K562 (cell line): ENCODE measurements around the gene TRIP12. TPM values are rescaled to one million over a fixed set of nuclear protein-coding genes. Genes with fewer than 3 reads are reported as not detected.
A peak's percentile ranks its signal among the peaks of the same experiment; 100 is the strongest.
"Not testable (repeated sequence)": the region's sequence is repeated elsewhere in the genome, so short reads cannot be mapped to it uniquely, and the experiment has no call there.

Experiments
- ATAC-seq: fragments of 200-7000 bp; cut with Tn5 transposase; 3 replicates; pipeline ENCODE4 v1.9.1; 2020; ENCODE audit warnings: moderate library complexity
- BruUV-seq: library from RNA; stranded (reverse); fragments of 400-500 nt; replicated peaks from 2 replicates; lab custom pipeline; 2021; lab: Mats Ljungman, UMichigan
- CTCF ChIA-PET: fragments of 300-600 bp; formaldehyde crosslinking; extraction: SDS; loops from one replicate; lab custom pipeline; 2021; ENCODE audit warnings: low intra/inter-chr PET ratio; lab: Yijun Ruan, JAX
- POLR2A ChIA-PET: fragments of 300-600, 350-650 bp; sonication (Branson Sonifier 250); formaldehyde crosslinking; extraction: SDS; loops from one replicate; lab custom pipeline; 2021; ENCODE audit warnings: antibody characterized with exemption, inconsistent platforms; lab: Yijun Ruan, JAX
- DNase-seq, 4 experiments: peaks; one replicate each; pipeline versions ENCODE4 v3.0.0 to v3.0.0-alpha.2; 2011 to 2018; ENCODE audit warnings: low spot score in 3 of 4, mixed read lengths in 3 of 4; ENCODE audit errors: extremely low read depth in 1 of 4
- FAIRE-seq: peaks from 2 replicates; lab custom pipeline; 2011; peaks lifted over from hg19 to GRCh38; lab: Jason Lieb, UNC
- H2AFZ ChIP-seq: 2 replicates; pipeline ENCODE4 v1.6.0; 2011; ENCODE audit warnings: low read depth, low read length, control low read depth, inconsistent platforms
- H3K27ac ChIP-seq: fragments of 200-600 bp; 3 replicates; pipeline ENCODE4 v1.8.0; 2011; ENCODE audit warnings: low read depth, mild to moderate bottlenecking, control low read depth, inconsistent platforms, low read length, moderate library complexity, mixed read lengths; ENCODE audit errors: extremely low read depth
- H3K27me3 ChIP-seq, 2 experiments: fragments of 300-600 bp in 1 of 2; 2 replicates in 1 of 2; 3 replicates in 1 of 2; pipeline versions ENCODE4 v1.6.0 to v1.8.0; 2011; ENCODE audit warnings: inconsistent platforms in 2 of 2, low read length in 2 of 2, mild to moderate bottlenecking in 1 of 2, mixed read lengths in 1 of 2, moderate library complexity in 1 of 2; ENCODE audit not compliant: control insufficient read depth in 2 of 2, insufficient read depth in 2 of 2
- H3K36me3 ChIP-seq: fragments of 300-600 bp; 3 replicates; pipeline ENCODE4 v1.8.0; 2011; ENCODE audit warnings: mild to moderate bottlenecking, low read length, inconsistent platforms; ENCODE audit not compliant: control insufficient read depth, insufficient read depth
- H3K4me1 ChIP-seq, 2 experiments: fragments of 200-600 bp in 1 of 2; replicated peaks in 1 of 2; 2 replicates in 1 of 2; 3 replicates in 1 of 2; pipeline versions ENCODE4 v1.5.1 to v1.8.0; 2011; ENCODE audit warnings: inconsistent platforms in 2 of 2, low read length in 2 of 2, mild to moderate bottlenecking in 1 of 2, mixed read lengths in 1 of 2, moderate library complexity in 1 of 2; ENCODE audit not compliant: control insufficient read depth in 2 of 2, insufficient read depth in 2 of 2
- H3K4me2 ChIP-seq: 2 replicates; pipeline ENCODE4 v1.6.1; 2011; ENCODE audit warnings: low read length, control low read depth, inconsistent platforms, mixed read lengths; ENCODE audit not compliant: insufficient read depth
- H3K4me3 ChIP-seq: fragments of 200-600 bp; sonication (generic), shearing (Covaris generic); 2 replicates; pipeline ENCODE4 v1.5.1; 2016; ENCODE audit warnings: control low read depth, inconsistent platforms
- H3K79me2 ChIP-seq: fragments of 200-600 bp; 3 replicates; pipeline ENCODE4 v1.8.0; 2011; ENCODE audit warnings: low read length, inconsistent platforms; ENCODE audit not compliant: control insufficient read depth, insufficient read depth
- H3K9ac ChIP-seq, 2 experiments: 2 replicates each; pipeline versions ENCODE4 v1.6.0 to v1.6.1; 2011; ENCODE audit warnings: low read depth in 2 of 2, low read length in 2 of 2, control low read depth in 1 of 2, inconsistent platforms in 1 of 2, mild to moderate bottlenecking in 1 of 2, mixed read lengths in 1 of 2; ENCODE audit not compliant: insufficient read depth in 1 of 2
- H3K9me1 ChIP-seq: one replicate; pipeline ENCODE4 v1.6.0; 2011; ENCODE audit warnings: inconsistent platforms, mild to moderate bottlenecking, low read length, moderate library complexity; ENCODE audit not compliant: control insufficient read depth, insufficient read depth
- H3K9me3 ChIP-seq: replicated peaks from 2 replicates; pipeline ENCODE4 v1.5.1; 2011; ENCODE audit warnings: low read depth, low read length, inconsistent platforms; ENCODE audit not compliant: control insufficient read depth, insufficient read depth
- H4K20me1 ChIP-seq: replicated peaks from 2 replicates; pipeline ENCODE4 v1.6.1; 2011; ENCODE audit warnings: low read length, inconsistent platforms, mixed read lengths; ENCODE audit not compliant: control insufficient read depth, insufficient read depth
- ARHGAP35 ChIP-seq: fragments of 450-650 bp; IDR thresholded peaks from 2 replicates; pipeline ENCODE4 v1.6.1; 2018; ENCODE audit not compliant: partially characterized antibody
- HIVEP1 ChIP-seq: fragments of 250-450 bp; sonication (Bioruptor Pico); IDR thresholded peaks from 2 replicates; pipeline ENCODE4 v1.4.0; 2020; ENCODE audit warnings: mild to moderate bottlenecking
- POLR2G ChIP-seq: fragments of 200-400 bp; formaldehyde crosslinking; IDR thresholded peaks from 2 replicates; pipeline ENCODE4 v1.6.1; 2017; ENCODE audit warnings: low read depth, mild to moderate bottlenecking, antibody characterized with exemption, low read length, moderate library complexity
- TCF7 ChIP-seq: sonication (generic); IDR thresholded peaks from 2 replicates; pipeline ENCODE4 v1.6.1; 2016; ENCODE audit warnings: antibody characterized with exemption, borderline replicate concordance
- WGBS: fragments of 100-300 bp; shearing (Covaris generic); methylation state at CpG from one replicate; pipeline ENCODE4 v1.1.6; 2016; ENCODE audit warnings: low coverage, mixed read lengths; ENCODE audit not compliant: insufficient coverage; ENCODE audit errors: missing lambda C conversion rate; 5-methylcytosine and 5-hydroxymethylcytosine counted together
- in situ Hi-C: fragments of 300-500 bp; cut with MboI; formaldehyde crosslinking; loops from 4 replicates; pipeline ENCODE4 v1.15.0; 2018; ENCODE audit warnings: inconsistent platforms, mixed read lengths
- intact Hi-C: fragments of 100-400 bp; cut with micrococcal nuclease; formaldehyde crosslinking; loops from 2 replicates; pipeline ENCODE4 v1.14.2; 2022
- polyA plus RNA-seq, 8 experiments: library from polyadenylated mRNA; depleted of rRNA in 4 of 8; stranded (reverse) in 5 of 8; unstranded in 3 of 8; fragments of >200 nt; fragmentation: Nextera tagmentation in 2 of 8; fragmentation: Illumina TruSeq in 1 of 8; extraction: Ambion mirVana in 2 of 8; extraction: Trizol in 1 of 8; gene quantifications; 2 replicates each; pipeline versions ENCODE4 v1.2.1 to v1.2.3, GENCODE V29; 2011 to 2014; ENCODE audit warnings: inconsistent platforms in 1 of 8, missing spikeins in 1 of 8
- total RNA-seq, 7 experiments: library from RNA; depleted of rRNA in 6 of 7; stranded (reverse); fragments of >200 nt in 6 of 7; fragmentation: Illumina TruSeq in 2 of 7; extraction: Trizol in 2 of 7; gene quantifications; 2 replicates each; pipeline versions ENCODE4 v1.2.1 to v1.2.3, GENCODE V29; 2011 to 2021; ENCODE audit warnings: low replicate concordance in 1 of 7
- TF ChIP-seq, protein P1 (sequence below): fragments of 250-450 bp; sonication (Bioruptor Pico); IDR thresholded peaks from 2 replicates; pipeline ENCODE4 v1.5.0; 2022; ENCODE audit warnings: mild to moderate bottlenecking

Gene TRIP12
- total and polyA plus RNA-seq, 9 of the 15 experiments (the other 6 are each of a cell fraction or from before 2014, with no cell fraction given): 15.2 to 131 (median 80.1) TPM

DNA sequence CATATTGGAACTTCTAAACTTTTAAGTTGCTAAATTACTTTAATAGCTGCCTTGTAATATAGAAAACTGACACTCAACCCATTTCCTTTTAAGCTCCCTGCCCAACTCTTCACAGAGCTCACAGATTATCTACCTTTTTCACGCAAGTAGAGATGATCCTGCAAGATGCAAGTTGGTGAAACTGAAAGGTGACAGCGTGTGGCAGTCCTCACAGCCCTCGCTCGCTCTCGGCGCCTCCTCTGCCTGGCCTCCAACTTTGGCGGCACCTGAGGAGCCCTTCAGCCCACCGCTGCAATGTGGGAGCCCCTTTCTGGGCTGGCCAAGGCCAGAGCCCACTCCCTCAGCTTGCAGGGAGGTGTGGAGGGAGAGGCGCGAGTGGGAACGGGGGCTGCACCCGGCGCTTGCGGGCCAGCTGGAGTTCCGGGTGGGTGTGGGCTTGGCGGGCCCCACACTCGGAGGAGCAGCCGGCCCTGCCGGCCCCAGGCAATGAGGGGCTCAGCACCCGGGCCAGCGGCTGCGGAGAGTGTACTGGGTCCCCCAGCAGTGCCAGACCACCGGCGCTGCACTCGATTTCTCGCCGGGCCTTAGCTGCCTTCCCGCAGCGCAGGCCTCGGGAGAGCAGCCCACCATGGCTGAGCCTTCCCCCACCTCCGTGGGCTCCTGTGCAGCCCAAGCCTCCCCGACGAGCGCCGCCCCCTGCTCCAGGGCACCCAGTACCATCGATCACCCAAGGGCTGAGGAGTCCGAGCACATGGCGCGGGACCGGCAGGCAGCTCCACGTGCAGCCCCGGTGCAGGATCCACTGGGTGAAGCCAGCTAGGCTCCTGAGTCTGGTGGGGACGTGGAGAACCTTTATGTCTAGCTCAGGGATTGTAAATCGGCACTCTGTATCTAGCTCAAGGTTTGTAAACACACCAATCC, 71.2 kb downstream of the TRIP12 start:
- H4K20me1 ChIP-seq, H3K4me3 ChIP-seq, BruUV-seq, DNase-seq, H3K9me3 ChIP-seq, H3K27ac ChIP-seq, in situ Hi-C loops, ATAC-seq, H3K4me2 ChIP-seq, H3K9ac ChIP-seq, H3K9me1 ChIP-seq, FAIRE-seq, H3K4me1 ChIP-seq, H3K27me3 ChIP-seq, CTCF ChIA-PET, H2AFZ ChIP-seq: not testable (repeated sequence)
- TF ChIP-seq POLR2G: 0 out of 2 replicates have a peak, but pooled peaks have one; percentile 38
- POLR2A ChIA-PET: interaction anchor here (0.7 kb wide), 1 partner anchor 41 kb away, joined by 3 read pairs; no protein-coding TSS in a partner anchor
- H3K36me3 ChIP-seq: peaks cover 37% of the 10 kb centered on the region; the same call in 2 of the 3 replicates
- peaks cover 65% of the 10 kb centered on the region for H3K79me2 ChIP-seq
- intact Hi-C loops: loop anchor here (5.0 kb wide), 1 partner anchor 72 kb away; the partner anchor contains the start of genes FBXO36 and TRIP12
- WGBS: 98% methylated on average over 13 of the region's 44 CpGs

DNA sequence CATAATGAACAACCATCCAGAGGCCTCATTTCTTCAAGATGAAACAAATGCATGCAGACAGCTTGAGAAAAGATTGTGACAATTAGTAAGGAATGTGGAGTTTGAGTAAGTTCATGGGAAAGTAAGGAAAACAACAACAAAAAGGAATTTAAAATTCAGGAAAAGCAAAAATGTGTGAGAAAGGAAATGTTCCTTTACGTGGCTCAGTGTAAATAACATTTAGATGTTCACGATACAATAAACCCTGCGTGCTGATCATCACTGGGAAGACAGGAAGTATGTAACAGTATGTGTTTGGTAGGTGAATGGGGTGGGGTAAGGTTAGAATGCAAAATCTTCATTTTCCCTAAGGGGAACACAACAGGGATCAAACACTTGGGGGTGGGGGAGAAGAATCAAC, 72.7 kb downstream of the TRIP12 start:
- peaks cover 2% of the 10 kb centered on the region for H3K9me1 ChIP-seq
- peaks cover 37% of the 10 kb centered on the region; the same call in 1 of the 3 replicates for H3K36me3 ChIP-seq
- WGBS: 92% methylated on average over 3 of the region's 3 CpGs
- in situ Hi-C loops: no loop called here
- peaks cover 3 to 8% of the 10 kb centered on the region in 2 experiments; a peak in 4 of 5 replicates for H3K4me1 ChIP-seq
- no peak for ATAC-seq
- TF ChIP-seq HIVEP1 (CRISPR knock-in tag): no peak
- TF ChIP-seq, protein P1, sequence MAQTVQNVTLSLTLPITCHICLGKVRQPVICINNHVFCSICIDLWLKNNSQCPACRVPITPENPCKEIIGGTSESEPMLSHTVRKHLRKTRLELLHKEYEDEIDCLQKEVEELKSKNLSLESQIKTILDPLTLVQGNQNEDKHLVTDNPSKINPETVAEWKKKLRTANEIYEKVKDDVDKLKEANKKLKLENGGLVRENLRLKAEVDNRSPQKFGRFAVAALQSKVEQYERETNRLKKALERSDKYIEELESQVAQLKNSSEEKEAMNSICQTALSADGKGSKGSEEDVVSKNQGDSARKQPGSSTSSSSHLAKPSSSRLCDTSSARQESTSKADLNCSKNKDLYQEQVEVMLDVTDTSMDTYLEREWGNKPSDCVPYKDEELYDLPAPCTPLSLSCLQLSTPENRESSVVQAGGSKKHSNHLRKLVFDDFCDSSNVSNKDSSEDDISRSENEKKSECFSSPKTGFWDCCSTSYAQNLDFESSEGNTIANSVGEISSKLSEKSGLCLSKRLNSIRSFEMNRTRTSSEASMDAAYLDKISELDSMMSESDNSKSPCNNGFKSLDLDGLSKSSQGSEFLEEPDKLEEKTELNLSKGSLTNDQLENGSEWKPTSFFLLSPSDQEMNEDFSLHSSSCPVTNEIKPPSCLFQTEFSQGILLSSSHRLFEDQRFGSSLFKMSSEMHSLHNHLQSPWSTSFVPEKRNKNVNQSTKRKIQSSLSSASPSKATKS (CRISPR knock-in tag): no peak
- TF ChIP-seq TCF7: no peak
- no peak for TF ChIP-seq ARHGAP35
- H3K27ac ChIP-seq: no peak overlapping the region
- no peaks in the 10 kb centered on the region for H4K20me1 ChIP-seq
- no peak overlapping the region for H2AFZ ChIP-seq
- H3K9ac ChIP-seq: no peak overlapping the region
- H3K27me3 ChIP-seq: no peaks in the 10 kb centered on the region
- ChIA-PET POLR2A (no interaction called here), CTCF (no interaction called here)
- peaks cover 56% of the 10 kb centered on the region for H3K79me2 ChIP-seq
- no peak for FAIRE-seq
- H3K4me2 ChIP-seq: no peak overlapping the region
- H3K9me3 ChIP-seq: no peaks in the 10 kb centered on the region
- DNase-seq: no peak
- intact Hi-C loops: no loop called here
- no TSS peak for BruUV-seq
- H3K4me3 ChIP-seq: no peak overlapping the region
